IMR-90 (cell line): ENCODE measurements around the gene ITCH. TPM values are rescaled to one million over a fixed set of nuclear protein-coding genes. Genes with fewer than 3 reads are reported as not detected.

Experiments used
- ATAC-seq: fragments of 200-7000 bp; cut with Tn5 transposase; 2 replicates; pipeline ENCODE4 v1.9.1; 2020; ENCODE audit warnings: low read depth, mild to moderate bottlenecking, moderate library complexity
- BruUV-seq: library from RNA; stranded (reverse); fragments of 400-500 nt; replicated peaks from 2 replicates; lab custom pipeline; 2021; lab: Mats Ljungman, UMichigan
- CTCF ChIA-PET: fragments of 300-600 bp; formaldehyde crosslinking; extraction: SDS; loops from one replicate; lab custom pipeline; 2021; ENCODE audit warnings: antibody characterized with exemption; lab: Yijun Ruan, JAX
- POLR2A ChIA-PET: fragments of 300-600 bp; sonication (Branson Sonifier 250); formaldehyde crosslinking; loops from one replicate; lab custom pipeline; 2022; ENCODE audit warnings: antibody characterized with exemption; ENCODE audit not compliant: unreplicated experiment; lab: Charles Lee
- DNase-seq: peaks from one replicate; pipeline ENCODE4 v3.0.0; 2013
- H2AFZ ChIP-seq: replicated peaks from 2 replicates; pipeline ENCODE3; 2013; ENCODE audit warnings: low read length, mild to moderate bottlenecking; ENCODE audit not compliant: poor library complexity
- H2AK5ac ChIP-seq: 2 replicates; pipeline ENCODE4 v1.6.1; 2013; ENCODE audit warnings: low read depth, low read length, inconsistent platforms
- H2AK9ac ChIP-seq: replicated peaks from 2 replicates; pipeline ENCODE3; 2013; ENCODE audit warnings: mild to moderate bottlenecking, low read depth, low read length, moderate library complexity; ENCODE audit not compliant: poor library complexity
- H2BK120ac ChIP-seq: 2 replicates; pipeline ENCODE4 v1.6.1; 2013; ENCODE audit warnings: low read depth, low read length, inconsistent platforms
- H2BK15ac ChIP-seq: 3 replicates; pipeline ENCODE4 v1.6.1; 2013; ENCODE audit warnings: low read depth, low read length, inconsistent platforms
- H2BK20ac ChIP-seq: 2 replicates; pipeline ENCODE4 v1.6.1; 2013; ENCODE audit warnings: low read depth, mild to moderate bottlenecking, inconsistent platforms, low read length, moderate library complexity
- H2BK5ac ChIP-seq: 2 replicates; pipeline ENCODE4 v1.6.1; 2013; ENCODE audit warnings: mild to moderate bottlenecking, low read depth, low read length, inconsistent platforms; ENCODE audit not compliant: poor library complexity, severe bottlenecking
- H3K14ac ChIP-seq: replicated peaks from 2 replicates; pipeline ENCODE4 v1.6.1; 2013; ENCODE audit warnings: low read depth, low read length, inconsistent platforms
- H3K18ac ChIP-seq: 2 replicates; pipeline ENCODE4 v1.6.1; 2013; ENCODE audit warnings: low read depth, low read length, control low read depth
- H3K23ac ChIP-seq: 2 replicates; pipeline ENCODE4 v1.6.1; 2013; ENCODE audit warnings: low read depth, low read length, inconsistent platforms
- H3K27ac ChIP-seq: 2 replicates; pipeline ENCODE4 v1.5.1; 2013; ENCODE audit warnings: mild to moderate bottlenecking, control low read depth, low read length; ENCODE audit not compliant: insufficient read depth
- H3K27me3 ChIP-seq: 2 replicates; pipeline ENCODE4 v1.6.1; 2013; ENCODE audit warnings: low read length; ENCODE audit not compliant: control insufficient read depth, insufficient read depth
- H3K36me3 ChIP-seq: 2 replicates; pipeline ENCODE4 v1.6.1; 2013; ENCODE audit warnings: low read length, mixed read lengths; ENCODE audit not compliant: control insufficient read depth, insufficient read depth
- H3K4ac ChIP-seq: 2 replicates; pipeline ENCODE4 v1.6.1; 2013; ENCODE audit warnings: low read depth, low read length, inconsistent platforms
- H3K4me1 ChIP-seq: 2 replicates; pipeline ENCODE4 v1.6.1; 2013; ENCODE audit warnings: low read length, mixed read lengths; ENCODE audit not compliant: control insufficient read depth, insufficient read depth
- H3K4me2 ChIP-seq: 2 replicates; pipeline ENCODE4 v1.6.1; 2013; ENCODE audit warnings: low read depth, mild to moderate bottlenecking, control low read depth, low read length, moderate library complexity
- H3K4me3 ChIP-seq: 2 replicates; pipeline ENCODE4 v1.5.1; 2013; ENCODE audit warnings: low read depth, mild to moderate bottlenecking, control low read depth, low read length, moderate library complexity; ENCODE audit not compliant: insufficient read depth
- H3K56ac ChIP-seq: 2 replicates; pipeline ENCODE4 v1.6.1; 2013; ENCODE audit warnings: low read length, inconsistent platforms; ENCODE audit not compliant: insufficient read depth; ENCODE audit errors: extremely low read depth
- H3K79me1 ChIP-seq, 2 experiments: 2 replicates each; pipeline ENCODE4 v1.6.1; 2013; ENCODE audit warnings: low read length in 2 of 2, inconsistent platforms in 1 of 2, low read depth in 1 of 2
- H3K9ac ChIP-seq: 2 replicates; pipeline ENCODE4 v1.6.1; 2013; ENCODE audit warnings: low read depth, low read length, control low read depth
- H3K9me1 ChIP-seq: 2 replicates; pipeline ENCODE4 v1.6.1; 2013; ENCODE audit warnings: low read length, inconsistent platforms; ENCODE audit not compliant: insufficient read depth
- H3K9me3 ChIP-seq: 2 replicates; pipeline ENCODE4 v1.6.1; 2013; ENCODE audit warnings: low read length; ENCODE audit not compliant: control insufficient read depth, insufficient read depth
- H4K20me1 ChIP-seq: 2 replicates; pipeline ENCODE4 v1.6.1; 2013; ENCODE audit warnings: low read length, inconsistent platforms; ENCODE audit not compliant: insufficient read depth
- H4K5ac ChIP-seq: 2 replicates; pipeline ENCODE4 v1.6.1; 2013; ENCODE audit warnings: mild to moderate bottlenecking, low read depth, low read length, control low read depth
- H4K8ac ChIP-seq, 2 experiments: 2 replicates each; pipeline ENCODE4 v1.6.1; 2013; ENCODE audit warnings: low read depth in 2 of 2, low read length in 2 of 2, control low read depth in 1 of 2, inconsistent platforms in 1 of 2
- H4K91ac ChIP-seq: 2 replicates; pipeline ENCODE4 v1.6.1; 2013; ENCODE audit warnings: low read depth, low read length, inconsistent platforms; ENCODE audit not compliant: insufficient read depth
- MAZ ChIP-seq: IDR thresholded peaks from 2 replicates; pipeline ENCODE4 v1.6.1; 2012; ENCODE audit warnings: low read depth, mild to moderate bottlenecking, low read length, improper control_type of control experiment, moderate library complexity, borderline replicate concordance
- NFE2L2 ChIP-seq: fragments of 150-350 bp; IDR thresholded peaks from 2 replicates; pipeline ENCODE4 v1.6.1; 2016; ENCODE audit warnings: low read depth, mild to moderate bottlenecking, low read length
- POLR2A ChIP-seq: IDR thresholded peaks from 2 replicates; pipeline ENCODE4 v1.6.1; 2012; ENCODE audit warnings: mild to moderate bottlenecking, low read depth, low read length
- RCOR1 ChIP-seq: IDR thresholded peaks from 2 replicates; pipeline ENCODE4 v1.6.1; 2012; ENCODE audit warnings: mild to moderate bottlenecking, low read length, improper control_type of control experiment; ENCODE audit not compliant: insufficient replicate concordance
- WGBS, 2 experiments: methylation state at CpG; one replicate each; pipeline versions ENCODE4 v1.1.5 to v1.1.7; 2013; ENCODE audit warnings: missing lambda C conversion rate in 2 of 2; ENCODE audit not compliant: insufficient read length in 1 of 2; ENCODE audit errors: extremely low coverage in 2 of 2; 5-methylcytosine and 5-hydroxymethylcytosine counted together
- dilution Hi-C: fragments of 300-500 bp; cut with HindIII; formaldehyde crosslinking; loops from one replicate; pipeline ENCODE4 v1.14.3; 2018; ENCODE audit warnings: low sequenced_read_pairs; ENCODE audit not compliant: unreplicated experiment
- in situ Hi-C: fragments of 300-500 bp; cut with MboI; formaldehyde crosslinking; loops from 3 replicates; pipeline ENCODE4 v1.14.3; 2019; ENCODE audit warnings: low sequenced_read_pairs, inconsistent platforms, mixed read lengths
- intact Hi-C: fragments of 100-400 bp; cut with micrococcal nuclease; formaldehyde crosslinking; loops from 2 replicates; pipeline ENCODE4 v1.10.0; 2022
- polyA plus RNA-seq, 3 experiments: library from polyadenylated mRNA; depleted of rRNA; stranded (reverse); fragments of >200 nt; gene quantifications; 2 replicates each; pipeline ENCODE4 v1.2.3, GENCODE V29; 2012; ENCODE audit warnings: low replicate concordance in 1 of 3
- total RNA-seq: library from RNA; depleted of rRNA; stranded (reverse); fragments of >200 nt; gene quantifications from 2 replicates; pipeline ENCODE4 v1.2.3, GENCODE V29; 2012

The ITCH gene
- total and polyA plus RNA-seq, 2 of the 4 experiments (the other 2 are of a cell fraction), result 12.7 to 94.6 TPM

DNA sequence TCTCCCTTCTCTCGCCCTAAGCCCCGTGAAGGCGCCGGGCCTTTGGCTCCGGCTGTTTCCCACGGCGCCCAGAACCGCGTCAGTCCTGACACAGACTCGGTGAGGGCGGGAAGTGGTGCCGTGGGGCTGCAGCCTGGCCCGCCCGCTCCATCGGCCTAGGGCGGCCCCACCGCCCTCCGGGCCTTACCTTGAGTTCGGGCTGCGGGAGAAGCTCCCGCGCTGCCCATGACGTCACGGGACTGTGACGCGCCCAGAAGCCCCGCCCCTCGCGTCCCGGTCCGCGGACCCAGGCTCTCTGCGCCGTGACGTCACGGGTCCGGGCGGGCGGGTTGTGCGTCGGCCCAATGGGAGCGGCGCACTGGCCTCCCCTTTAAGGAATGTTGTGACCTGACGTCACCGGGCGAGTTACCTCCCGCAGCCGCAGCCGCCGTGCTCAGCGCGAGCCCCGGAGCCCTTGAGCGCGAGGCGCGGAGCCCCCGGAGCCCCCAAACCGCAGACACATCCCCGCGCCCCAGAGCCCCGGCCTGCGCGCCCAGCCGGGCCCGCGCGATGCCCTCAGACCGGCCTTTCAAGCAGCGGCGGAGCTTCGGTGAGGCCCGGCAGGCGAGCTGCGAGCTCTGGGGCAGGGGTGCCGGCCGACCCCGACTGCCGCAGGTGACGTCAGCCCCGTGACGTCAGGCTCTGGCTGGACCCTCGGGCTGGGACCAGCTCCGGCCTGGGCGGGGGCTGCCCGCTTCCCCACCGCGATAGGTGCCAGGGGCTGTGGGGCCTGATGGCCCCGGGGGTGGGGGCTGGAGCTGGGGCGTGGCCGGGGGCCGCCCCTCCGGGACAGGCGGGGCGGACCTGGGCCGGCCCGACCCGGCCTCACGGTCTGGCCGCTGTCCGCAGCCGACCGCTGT is 195.5 kb downstream of the ITCH start, which contains the start of gene MAP1LC3A:
Gene MAP1LC3A, plus strand, starts transcription at position 399 of the 899 bp plus-strand sequence. Its CDS starts 151 bp downstream, at position 550.
- H4K91ac ChIP-seq, result 0 out of 2 replicates have a peak within 1 kb of the TSS, but pooled peaks have one; percentile 24
- ChIA-PET POLR2A (no interaction called here), CTCF (no interaction called here)
- peak within 1 kb of the TSS; percentile 80; the same call in 1 of the 2 replicates for H2AK5ac ChIP-seq
- H3K56ac ChIP-seq, result no peak within 1 kb of the TSS
- peaks cover 3% of the 10 kb centered on the region; the same call in 1 of the 2 replicates for H3K36me3 ChIP-seq
- H3K4me2 ChIP-seq, result peak within 1 kb of the TSS; percentile 94
- peak within 1 kb of the TSS; percentile 96 for H2AFZ ChIP-seq
- H2BK5ac ChIP-seq, result peak within 1 kb of the TSS; percentile 14
- peak within 1 kb of the TSS; percentile 74 for H3K14ac ChIP-seq
- no peak within 1 kb of the TSS; the same call in 1 of the 2 replicates for H3K18ac ChIP-seq
- H2BK120ac ChIP-seq, result peak within 1 kb of the TSS; percentile 27; the same call in 1 of the 2 replicates
- no peak within 1 kb of the TSS; the same call in 2 of the 3 replicates for H2BK15ac ChIP-seq
- 1% methylated on average over 76 of the region's 103 CpGs; no CpG with 5 or more reads in 1 of the 2 experiments for WGBS, 2 experiments
- peak within 1 kb of the TSS; percentile 85 for H2AK9ac ChIP-seq
- ATAC-seq (peak; percentile 92), DNase-seq (peak; percentile 95)
- H3K23ac ChIP-seq, result peak within 1 kb of the TSS; percentile 74; the same call in 1 of the 2 replicates
- H3K4me1 ChIP-seq, result peaks cover 2% of the 10 kb centered on the region; the same call in 1 of the 2 replicates
- peak within 1 kb of the TSS; percentile 87 for H4K5ac ChIP-seq
- peak within 1 kb of the TSS; percentile 76 for H3K4me3 ChIP-seq
- dilution Hi-C loops, result no loop called here
- H3K27me3 ChIP-seq, result no peaks in the 10 kb centered on the region
- in situ Hi-C loops, result no loop called here
- peaks cover 0 to 13% of the 10 kb centered on the region in 2 experiments; a peak in 2 of 4 replicates for H3K79me1 ChIP-seq
- intact Hi-C loops, result loop anchor here (5.0 kb wide), 1 partner anchor 144 kb away; the partner anchor contains the start of gene TP53INP2
- no peaks in the 10 kb centered on the region for H4K20me1 ChIP-seq
- no peak within 1 kb of the TSS for H2BK20ac ChIP-seq
- H4K8ac ChIP-seq, result peak within 1 kb of the TSS; percentile 74 to 98; a peak in 3 of 4 replicates
- H3K4ac ChIP-seq, result peak within 1 kb of the TSS; percentile 61
- H3K27ac ChIP-seq, result peak within 1 kb of the TSS; percentile 35
- peak within 1 kb of the TSS; percentile 66 for H3K9ac ChIP-seq
- peak; percentile 76 for TF ChIP-seq POLR2A
- 0 out of 2 replicates have a peak, but pooled peaks have one; percentile 20 for TF ChIP-seq NFE2L2
- no peak for TF ChIP-seq RCOR1
- TF ChIP-seq MAZ, result 0 out of 2 replicates have a peak, but pooled peaks have one; percentile 51
- TSS peak; percentile 66 for BruUV-seq
- no peaks in the 10 kb centered on the region for H3K9me3 ChIP-seq
- 0 out of 2 replicates have a peak, but pooled peaks cover 3% of the 10 kb centered on the region for H3K9me1 ChIP-seq
